Measurements from ENCODE around the gene AKR1C1.

- no peak for TF ChIP-seq POLR2A (IDR thresholded peaks at IDR 0.05; ENCODE audit: low read depth, low read length)
- no peak for TF ChIP-seq JUN (IDR thresholded peaks at IDR 0.05; ENCODE audit: borderline replicate concordance, insufficient read depth, insufficient read length, low read depth)
- TF ChIP-seq POLR2AphosphoS5 (IDR thresholded peaks at IDR 0.05; ENCODE audit: insufficient read depth, low read depth, low read length) = no peak
- TF ChIP-seq, protein P1, sequence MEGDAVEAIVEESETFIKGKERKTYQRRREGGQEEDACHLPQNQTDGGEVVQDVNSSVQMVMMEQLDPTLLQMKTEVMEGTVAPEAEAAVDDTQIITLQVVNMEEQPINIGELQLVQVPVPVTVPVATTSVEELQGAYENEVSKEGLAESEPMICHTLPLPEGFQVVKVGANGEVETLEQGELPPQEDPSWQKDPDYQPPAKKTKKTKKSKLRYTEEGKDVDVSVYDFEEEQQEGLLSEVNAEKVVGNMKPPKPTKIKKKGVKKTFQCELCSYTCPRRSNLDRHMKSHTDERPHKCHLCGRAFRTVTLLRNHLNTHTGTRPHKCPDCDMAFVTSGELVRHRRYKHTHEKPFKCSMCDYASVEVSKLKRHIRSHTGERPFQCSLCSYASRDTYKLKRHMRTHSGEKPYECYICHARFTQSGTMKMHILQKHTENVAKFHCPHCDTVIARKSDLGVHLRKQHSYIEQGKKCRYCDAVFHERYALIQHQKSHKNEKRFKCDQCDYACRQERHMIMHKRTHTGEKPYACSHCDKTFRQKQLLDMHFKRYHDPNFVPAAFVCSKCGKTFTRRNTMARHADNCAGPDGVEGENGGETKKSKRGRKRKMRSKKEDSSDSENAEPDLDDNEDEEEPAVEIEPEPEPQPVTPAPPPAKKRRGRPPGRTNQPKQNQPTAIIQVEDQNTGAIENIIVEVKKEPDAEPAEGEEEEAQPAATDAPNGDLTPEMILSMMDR (IDR thresholded peaks at IDR 0.05; ENCODE audit: extremely low read depth in 1 of 2, insufficient read depth in 1 of 2, low read depth in 1 of 2, low read length in 2 of 2) = no peak
- no peak for TF ChIP-seq GATA2 (IDR thresholded peaks at IDR 0.05; ENCODE audit: insufficient read depth, insufficient read length, low read depth, low read length)
- no peak for TF ChIP-seq EZH2 (IDR thresholded peaks at IDR 0.05; ENCODE audit: borderline replicate concordance, low read depth, low read length, severe bottlenecking)
Measured at GRCh38 chr10:4983615-4984216, 20.5 kb downstream of the AKR1C1 start.
